Measurements from ENCODE around the gene ELL.

ELL gene

GRCh38 chr19:18445262-18445948, 76.5 kb downstream of the ELL start:
- no peak for DNase-seq (ENCODE audit: low spot score)

- no peak for DNase-seq (ENCODE audit: low spot score)
These were observed 77.4 kb downstream of the ELL start for GRCh38 chr19:18444513-18444912.

- DNase-seq (ENCODE audit: low spot score), result no peak
These were observed 78.0 kb downstream of the ELL start for GRCh38 chr19:18443831-18444230.

DNA sequence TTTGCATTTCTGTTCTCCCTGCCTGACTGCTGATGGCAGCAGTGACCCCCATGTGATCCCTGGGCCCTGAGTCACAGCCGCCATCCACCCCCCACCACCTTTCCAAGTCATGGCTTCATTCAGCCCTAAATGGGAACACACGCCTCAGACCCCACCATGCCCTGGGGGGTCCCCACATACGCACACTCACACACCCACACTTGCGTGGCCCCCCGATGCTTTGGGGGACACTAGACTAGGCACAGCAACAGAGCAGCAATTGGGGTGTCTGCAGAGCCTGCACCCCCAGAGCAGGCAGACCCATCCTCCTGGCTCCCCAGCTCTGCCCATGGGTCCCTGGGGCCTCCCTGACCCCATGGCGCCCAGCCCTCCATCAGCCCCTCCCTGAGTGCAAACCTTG, 78.5 kb downstream of the ELL start:
- DNase-seq (ENCODE audit: low spot score), result no peak

GRCh38 chr19:18442941-18443340, 78.9 kb downstream of the ELL start:
- no peak for DNase-seq (ENCODE audit: low spot score)

GRCh38 chr19:18441804-18442788, 79.8 kb downstream of the ELL start:
- DNase-seq (ENCODE audit: low spot score), result no peak

DNA sequence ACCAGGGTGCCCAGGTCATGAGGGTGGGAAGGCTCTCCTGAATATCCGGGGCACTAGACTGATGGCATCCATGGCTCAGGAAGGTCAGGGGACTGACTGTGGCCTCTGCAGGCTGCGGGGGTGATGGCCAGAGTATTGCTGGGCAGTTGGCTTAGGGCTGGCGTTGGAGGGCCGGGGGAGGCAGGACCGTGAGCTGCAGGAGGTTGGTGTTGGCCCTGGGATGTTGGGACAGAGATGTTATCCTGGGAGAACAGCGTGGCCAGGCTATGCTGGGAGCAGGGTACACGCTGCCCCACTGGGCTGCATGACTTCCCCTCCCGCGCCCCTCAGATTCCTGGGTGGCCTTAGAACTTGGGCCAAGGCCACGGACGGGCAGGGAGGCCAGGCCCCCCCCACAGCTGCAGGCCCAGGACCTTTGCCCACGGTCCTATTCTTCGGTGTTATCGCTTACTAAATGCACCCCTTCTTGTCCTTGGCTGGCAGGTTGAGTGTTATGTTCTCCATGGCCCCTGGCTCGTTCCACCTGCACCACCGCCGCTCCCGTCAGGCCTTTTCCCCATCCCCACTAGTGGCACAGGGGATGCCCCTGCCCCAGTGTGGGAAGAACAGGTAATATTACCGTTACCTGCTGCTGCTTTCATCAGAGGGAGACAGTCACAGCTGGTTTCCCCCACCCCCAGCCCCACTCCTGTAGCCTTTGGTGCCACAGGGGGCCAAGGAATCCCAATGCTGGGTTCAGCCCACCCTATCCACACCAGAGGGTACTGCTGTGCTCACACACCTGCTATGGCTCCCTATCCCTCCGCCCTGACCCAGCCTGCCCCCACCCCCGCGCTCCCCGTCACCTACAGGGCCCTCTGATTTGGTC, 80.7 kb downstream of the ELL start:
- DNase-seq (ENCODE audit: low spot score), result no peak

DNA sequence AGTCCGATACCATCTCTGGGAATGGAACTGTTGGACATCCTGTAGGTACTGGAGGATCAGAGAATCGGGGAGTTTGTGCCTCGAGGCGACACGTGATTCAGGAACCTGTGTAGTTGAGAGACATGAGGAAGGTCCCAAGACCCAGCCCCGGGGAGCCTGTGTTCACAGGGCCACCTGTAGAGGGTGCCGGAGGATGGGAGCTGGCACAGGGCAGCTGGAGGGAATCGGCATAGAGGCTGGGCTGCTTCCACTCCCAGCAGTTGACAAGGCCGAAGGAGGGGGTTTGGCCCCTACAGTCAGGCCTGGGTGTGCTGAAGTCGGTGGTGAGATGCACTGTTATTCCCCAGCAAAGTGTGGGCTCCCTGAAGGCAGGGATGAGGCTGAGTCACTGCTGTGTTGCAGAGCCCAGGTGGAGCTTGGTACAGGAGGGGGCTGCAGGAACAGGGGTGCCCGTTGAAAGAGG, 81.4 kb downstream of the ELL start:
- DNase-seq (ENCODE audit: low spot score), result no peak

DNA sequence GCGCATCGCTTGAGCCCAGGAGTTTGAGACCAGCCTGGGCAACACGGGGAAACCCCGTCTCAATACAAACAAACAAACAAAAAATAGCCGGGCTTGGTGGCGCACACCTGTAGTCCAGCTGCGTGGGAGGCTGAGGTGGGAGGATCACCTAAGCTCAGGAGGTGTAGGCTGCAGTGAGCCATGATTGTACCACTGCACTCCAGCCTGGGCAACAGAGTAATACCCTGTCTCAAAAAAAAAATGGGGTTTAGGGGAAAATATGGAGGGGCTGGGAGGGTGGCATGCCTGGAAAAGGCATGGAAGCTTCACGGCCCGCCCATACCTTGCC, 82.0 kb downstream of the ELL start:
- DNase-seq (ENCODE audit: low spot score), result no peak

GRCh38 chr19:18439025-18439909, 82.6 kb downstream of the ELL start:
- no peak for DNase-seq (ENCODE audit: low spot score)

DNA sequence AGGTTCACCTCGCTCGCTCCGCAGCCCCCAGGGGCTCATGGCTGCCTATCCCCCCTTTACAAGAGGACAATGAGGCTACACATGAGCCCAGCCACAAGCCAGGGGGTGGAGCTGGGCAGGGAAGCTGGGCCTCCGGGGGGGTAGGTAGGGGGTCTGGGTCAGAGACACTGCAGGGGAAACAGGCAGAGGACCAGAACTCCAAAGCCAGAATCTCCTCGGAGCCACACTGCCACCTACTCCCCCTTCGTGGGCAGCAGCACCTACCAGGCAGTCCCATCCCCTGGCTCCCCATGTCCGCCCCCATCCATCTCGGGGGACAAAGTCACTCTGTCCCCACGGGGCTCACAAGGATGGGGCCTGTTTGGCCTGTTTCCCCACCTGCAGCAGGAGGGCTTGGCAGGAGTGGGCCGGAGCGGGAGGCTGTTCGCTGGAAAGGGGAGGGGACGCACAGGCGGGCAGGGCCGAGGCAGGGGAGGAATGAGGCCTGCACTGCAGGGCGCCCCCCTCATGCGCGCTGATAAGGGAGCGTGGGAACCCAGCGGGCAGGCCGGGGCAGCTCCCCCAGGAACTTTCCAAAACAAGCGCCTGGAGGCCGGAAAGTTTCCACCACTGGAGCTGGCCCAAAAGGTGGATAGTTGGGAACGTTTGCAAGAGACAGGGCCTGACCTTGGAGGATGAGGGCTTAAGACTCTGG, 83.4 kb downstream of the ELL start:
- no peak for DNase-seq (ENCODE audit: low spot score)

GRCh38 chr19:18437491-18438330, 84.2 kb downstream of the ELL start, which contains the start of gene ISYNA1:
Gene ISYNA1 (minus strand): TSS chr19:18438133. CDS start chr19:18437979, 154 bp downstream.
- DNase-seq (ENCODE audit: low spot score), result peak; percentile 62

- DNase-seq (ENCODE audit: low spot score), result peak; percentile 90
These were observed 85.0 kb downstream of the ELL start for GRCh38 chr19:18436671-18437490.

DNA sequence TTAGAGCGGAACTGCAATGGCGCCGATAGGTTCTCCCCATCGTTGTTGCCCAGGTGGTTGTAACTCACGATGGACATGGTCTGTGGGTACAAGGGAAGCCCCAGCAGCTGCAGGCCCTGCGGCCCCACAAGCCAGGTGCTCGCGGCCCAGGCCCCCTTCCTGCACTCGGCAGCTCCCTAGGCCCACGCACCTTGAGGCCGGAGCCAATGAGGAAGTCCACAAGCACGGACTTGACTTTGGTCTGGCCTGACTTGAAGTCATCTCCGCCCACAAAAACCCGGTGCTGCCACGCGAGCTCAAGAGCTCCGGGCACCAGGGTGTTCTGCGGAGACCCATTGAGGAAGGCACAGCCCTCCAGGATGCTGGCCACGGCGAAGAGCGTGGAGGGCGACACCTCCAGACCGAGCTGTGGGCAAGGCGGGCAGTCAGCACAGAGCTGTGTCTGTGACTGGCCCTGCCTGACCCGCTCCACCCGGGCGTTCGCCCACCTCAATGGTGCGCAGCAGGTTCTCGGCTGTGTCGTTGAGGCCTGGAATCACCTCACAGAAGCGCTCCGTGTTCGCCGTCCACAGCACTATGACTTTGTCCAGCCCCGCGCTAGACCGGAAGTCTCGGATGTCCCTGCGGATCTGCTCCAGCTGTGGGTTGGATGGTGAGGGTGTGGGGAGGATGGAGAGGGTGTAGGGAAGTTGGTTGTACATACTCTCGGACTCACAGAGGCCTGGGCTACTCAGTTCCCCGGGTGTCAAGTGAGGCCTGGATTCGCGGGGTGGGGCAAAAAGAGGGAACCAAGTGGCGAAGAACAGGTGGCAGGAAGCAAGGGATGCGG, 85.8 kb downstream of the ELL start:
- no peak for DNase-seq (ENCODE audit: low spot score)

GRCh38 chr19:18435178-18435841, 86.6 kb downstream of the ELL start:
- DNase-seq (ENCODE audit: low spot score), result no peak

DNA sequence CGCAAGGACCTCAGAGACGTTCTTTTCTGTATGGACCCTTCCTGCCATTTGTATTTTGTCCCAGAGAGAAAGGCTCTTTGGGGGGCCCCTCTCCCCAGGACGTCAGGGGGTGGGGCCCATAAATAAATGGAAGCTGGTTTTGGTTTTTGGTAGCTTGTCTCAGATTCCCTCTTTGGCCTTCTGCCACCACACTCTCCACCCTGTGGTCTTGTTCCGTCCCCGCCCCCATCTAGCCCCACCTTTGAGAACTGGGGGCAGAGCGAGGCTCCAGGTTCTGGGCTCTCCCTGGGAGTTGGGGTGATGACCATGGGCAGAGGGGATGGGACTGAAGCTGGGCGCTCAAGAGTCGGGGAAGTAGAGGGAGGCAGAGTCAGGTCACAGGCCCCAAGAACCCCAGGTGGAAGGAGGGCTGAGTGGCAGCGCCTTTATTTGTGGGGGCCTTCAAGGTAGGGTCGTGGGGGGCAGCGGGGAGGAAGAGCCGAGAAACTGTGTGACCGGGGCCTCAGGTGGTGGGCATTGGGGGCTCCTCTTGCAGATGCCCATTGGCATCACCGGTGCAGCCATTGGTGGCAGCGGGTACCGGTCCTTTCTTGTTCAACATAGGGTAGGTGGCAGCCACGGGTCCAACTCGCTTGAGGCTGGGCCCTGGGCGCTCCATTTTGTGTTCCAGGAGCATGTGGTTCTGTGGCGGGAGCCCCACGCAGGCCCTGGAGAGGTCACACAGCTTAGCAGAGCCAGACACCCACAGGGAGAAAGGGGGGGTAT, 87.3 kb downstream of the ELL start:
- DNase-seq (ENCODE audit: low spot score), result no peak

Measured in germinal center (tissue), 1 donor.